Panc1 (cell line): ENCODE results near the gene SCN7A. TPM values are rescaled to one million over a fixed set of nuclear protein-coding genes. Genes with fewer than 3 reads are reported as not detected.

Experiments used
- ATAC-seq: fragments of 200-7000 bp; cut with Tn5 transposase; 2 replicates; pipeline ENCODE4 v1.9.1; 2020; ENCODE audit warnings: mild to moderate bottlenecking, moderate library complexity
- BruUV-seq: library from RNA; stranded (reverse); fragments of 400-500 nt; replicated peaks from 2 replicates; lab custom pipeline; 2021; lab: Mats Ljungman, UMichigan
- CTCF ChIA-PET: fragments of 300-600 bp; sonication (Branson Sonifier 250); formaldehyde crosslinking; loops from one replicate; lab custom pipeline; 2022; ENCODE audit warnings: antibody characterized with exemption; lab: Charles Lee
- POLR2A ChIA-PET: fragments of 300-600 bp; sonication (Branson Sonifier 250); formaldehyde crosslinking; loops from one replicate; lab custom pipeline; 2022; ENCODE audit warnings: antibody characterized with exemption; lab: Charles Lee
- DNase-seq: peaks from one replicate; pipeline ENCODE4 v3.0.0-alpha.2; 2010; ENCODE audit warnings: low read depth, low spot score
- H3K27ac ChIP-seq: 2 replicates; pipeline ENCODE4 v1.5.1; 2011; ENCODE audit warnings: mild to moderate bottlenecking, low read length, inconsistent platforms
- H3K27me3 ChIP-seq: fragments of 200-500 bp; sonication (Bioruptor generic); 2 replicates; pipeline ENCODE4 v1.6.0; 2014; ENCODE audit warnings: low read length, inconsistent platforms; ENCODE audit not compliant: control insufficient read depth, insufficient read depth
- H3K36me3 ChIP-seq: fragments of 200-500 bp; sonication (Bioruptor generic); 2 replicates; pipeline ENCODE4 v1.5.1; 2014; ENCODE audit warnings: inconsistent platforms, mild to moderate bottlenecking, low read length, moderate library complexity; ENCODE audit not compliant: control insufficient read depth, insufficient read depth
- H3K4me1 ChIP-seq: 2 replicates; pipeline ENCODE4 v1.5.1; 2011; ENCODE audit warnings: inconsistent platforms, mild to moderate bottlenecking, low read length, moderate library complexity; ENCODE audit not compliant: control insufficient read depth, insufficient read depth
- H3K4me3 ChIP-seq, 2 experiments: 2 replicates each; pipeline ENCODE4 v1.5.1; 2011 to 2012; ENCODE audit warnings: low read depth in 2 of 2, low read length in 2 of 2, mild to moderate bottlenecking in 2 of 2, inconsistent platforms in 1 of 2, moderate library complexity in 1 of 2
- H3K9me3 ChIP-seq: fragments of 200-500 bp; sonication (Bioruptor generic); 2 replicates; pipeline ENCODE4 v1.5.1; 2014; ENCODE audit warnings: low read depth, mild to moderate bottlenecking, inconsistent platforms, low read length, moderate library complexity; ENCODE audit not compliant: control insufficient read depth, insufficient read depth
- CTCF ChIP-seq: fragments of 450-650 bp; IDR thresholded peaks from 2 replicates; pipeline ENCODE4 v1.5.1; 2017; ENCODE audit warnings: mild to moderate bottlenecking
- POLR2AphosphoS5 ChIP-seq: IDR thresholded peaks from 2 replicates; pipeline ENCODE4 v1.6.1; 2012; ENCODE audit warnings: mild to moderate bottlenecking, low read depth, low read length, moderate library complexity
- REST ChIP-seq, 2 experiments: IDR thresholded peaks; 2 replicates each; pipeline ENCODE4 v1.6.1; 2011 to 2012; ENCODE audit warnings: low read depth in 2 of 2, control low read depth in 1 of 2, low read length in 1 of 2, mild to moderate bottlenecking in 1 of 2, moderate library complexity in 1 of 2; ENCODE audit not compliant: insufficient read depth in 1 of 2
- SIN3A ChIP-seq: IDR thresholded peaks from 2 replicates; pipeline ENCODE4 v1.6.1; 2012; ENCODE audit warnings: low read depth, mild to moderate bottlenecking, low read length, moderate library complexity, borderline replicate concordance; ENCODE audit not compliant: insufficient read depth
- TCF7L2 ChIP-seq: IDR thresholded peaks from 2 replicates; pipeline ENCODE4 v1.6.1; 2011; ENCODE audit warnings: mild to moderate bottlenecking, low read depth, low read length, inconsistent platforms
- in situ Hi-C: cut with HindIII; loops from 2 replicates; pipeline ENCODE4 v1.10.0; 2016; ENCODE audit warnings: low sequenced_read_pairs, low pct_unique_long_range_greater_than_20kb
- intact Hi-C: fragments of 100-400 bp; cut with micrococcal nuclease; formaldehyde crosslinking; loops from one replicate; pipeline ENCODE4 v1.10.0; 2022; ENCODE audit not compliant: unreplicated experiment
- total RNA-seq: library from RNA; stranded (reverse); gene quantifications from one replicate; pipeline ENCODE4 v1.2.1, GENCODE V29; 2021; ENCODE audit not compliant: unreplicated experiment

Gene SCN7A
- total RNA-seq, 1 experiment from 2014 or later = 0.03 TPM

DNA sequence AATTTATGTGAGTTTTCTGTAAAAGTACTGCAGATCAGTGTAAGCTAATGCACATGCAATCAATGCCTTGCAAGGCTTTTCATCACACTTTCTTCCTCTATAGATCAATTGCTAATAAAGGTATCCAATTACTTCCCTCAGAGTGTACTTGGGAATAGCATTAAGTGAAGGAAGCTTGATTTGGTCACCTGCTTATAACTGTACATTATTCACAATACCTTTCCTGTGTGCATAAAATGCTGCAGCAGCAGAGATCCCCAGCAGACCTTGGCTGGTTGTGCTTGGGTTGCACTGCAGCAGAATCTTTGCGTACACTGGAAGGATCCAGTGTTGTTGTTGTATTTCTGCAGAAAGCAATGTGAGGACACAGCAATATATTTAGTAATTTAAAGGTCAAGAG is 99.8 kb downstream of the SCN7A start:
- no peaks in the 10 kb centered on the region for H3K4me1 ChIP-seq
- no peaks in the 10 kb centered on the region for H3K36me3 ChIP-seq
- CTCF ChIA-PET = no interaction called here
- no peaks in the 10 kb centered on the region for H3K9me3 ChIP-seq
- DNase-seq (no peak), ATAC-seq (no peak)
- H3K27ac ChIP-seq = no peak overlapping the region
- intact Hi-C loops (no loop called here), in situ Hi-C loops (no loop called here)
- TF ChIP-seq CTCF (no peak), REST (IDR thresholded peaks at IDR 0.05; ENCODE audit: insufficient read depth in 1 of 2, low read depth in 2 of 2, low read length in 1 of 2) (no peak)
- POLR2A ChIA-PET = no interaction called here
- no peak overlapping the region for H3K4me3 ChIP-seq
- H3K27me3 ChIP-seq = no peaks in the 10 kb centered on the region
- no TSS peak for BruUV-seq

- intact Hi-C loops (no loop called here), in situ Hi-C loops (no loop called here)
- POLR2A ChIA-PET = no interaction called here
- H3K27me3 ChIP-seq = no peaks in the 10 kb centered on the region
- no peak overlapping the region for H3K27ac ChIP-seq
- DNase-seq = no peak
- CTCF ChIA-PET = no interaction called here
- BruUV-seq = no TSS peak
- H3K36me3 ChIP-seq = no peaks in the 10 kb centered on the region
- TF ChIP-seq CTCF = no peak
- TF ChIP-seq REST (IDR thresholded peaks at IDR 0.05; ENCODE audit: insufficient read depth in 1 of 2, low read depth in 2 of 2, low read length in 1 of 2) = no peak
- TF ChIP-seq TCF7L2 = no peak
- no peak for TF ChIP-seq POLR2AphosphoS5
- TF ChIP-seq SIN3A = no peak
- ATAC-seq = no peak
- no peaks in the 10 kb centered on the region for H3K9me3 ChIP-seq
- H3K4me1 ChIP-seq = no peaks in the 10 kb centered on the region
- H3K4me3 ChIP-seq = no peak overlapping the region
These were observed 101.0 kb downstream of the SCN7A start for GRCh38 chr2:166393008-166393407.
